Stimulated activated CD4-positive, alpha-beta T cell treated with anti-CD3 and anti-CD28 coated beads, Interleukin-1b, Interleukin-23, amount 100 ng/mL, for 24 hours (primary cell): ENCODE measurements around the gene REP15.
A peak's percentile ranks its signal among the peaks of the same experiment; 100 is the strongest.
"Not testable (repeated sequence)": the region's sequence is repeated elsewhere in the genome, so short reads cannot be mapped to it uniquely, and the experiment has no call there.

Source experiments
- DNase-seq, 4 experiments: peaks; one replicate each; pipeline ENCODE4 v3.0.0-alpha.2; 2020; ENCODE audit warnings: low read depth in 4 of 4, low spot score in 1 of 4

Gene REP15

DNA sequence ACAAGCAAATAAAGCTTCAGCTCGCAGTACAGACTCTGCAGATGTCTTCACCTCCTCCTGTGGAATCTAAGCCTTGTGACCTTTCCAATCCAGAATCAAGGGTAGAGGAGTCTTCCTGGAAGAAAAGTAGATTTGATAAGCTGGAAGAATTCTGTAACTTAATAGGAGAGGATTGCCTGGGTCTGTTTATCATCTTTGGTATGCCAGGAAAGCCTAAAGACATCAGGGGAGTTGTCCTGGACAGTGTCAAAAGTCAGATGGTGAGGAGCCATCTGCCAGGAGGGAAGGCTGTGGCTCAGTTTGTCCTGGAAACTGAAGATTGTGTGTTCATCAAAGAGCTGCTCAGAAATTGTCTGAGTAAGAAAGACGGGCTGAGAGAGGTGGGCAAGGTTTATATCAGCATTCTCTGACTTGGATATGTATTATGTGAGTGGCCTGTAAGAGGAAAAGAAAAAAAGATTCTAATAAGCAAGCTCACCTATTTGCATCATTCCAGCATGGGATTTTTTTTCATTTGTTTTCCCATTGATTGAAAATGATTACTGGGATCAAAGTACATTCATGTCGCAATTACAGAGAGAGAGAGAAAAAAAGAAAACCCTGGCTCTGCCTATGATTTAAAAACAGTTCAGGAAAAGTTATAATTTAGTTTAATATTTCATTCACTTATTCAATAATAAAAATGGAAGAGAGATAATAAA is 767 bp downstream of the REP15 start:
- no peak for DNase-seq

DNA sequence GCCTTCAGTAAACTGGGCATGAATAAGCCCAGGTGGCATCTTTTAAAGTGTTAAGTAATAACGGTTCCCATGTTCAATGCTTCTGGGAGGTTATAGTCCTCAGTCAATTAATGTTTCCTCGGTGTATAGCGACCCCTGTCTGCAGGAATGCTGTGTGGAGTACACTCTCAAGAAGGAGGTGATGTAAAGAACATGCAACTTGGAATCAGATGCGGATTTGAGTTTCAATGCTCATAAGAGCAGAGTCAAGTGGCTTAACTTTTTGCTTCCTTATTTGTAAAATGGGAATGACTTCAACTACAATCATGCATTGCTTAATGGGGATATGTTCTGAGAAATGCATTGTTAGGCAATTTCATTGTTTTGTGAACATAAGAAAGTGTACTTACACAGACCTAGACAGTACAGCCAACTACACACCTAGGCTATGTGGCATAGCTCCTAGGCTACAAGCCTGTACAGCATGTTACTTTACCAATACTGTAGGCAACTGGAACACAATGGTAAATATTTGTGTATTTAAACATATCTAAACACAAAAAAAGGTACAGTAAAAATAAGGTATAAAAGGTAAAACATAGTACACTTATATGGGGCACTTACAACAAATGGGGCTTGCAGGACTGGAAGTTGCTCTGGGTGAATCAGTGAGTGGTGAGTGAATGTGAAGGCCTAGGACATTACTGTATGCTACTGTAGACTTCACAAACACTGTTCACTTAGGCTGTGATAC is 7.6 kb downstream of the REP15 start:
- peak in 3 of 4 experiments; percentile 25 to 51 (median 41) for DNase-seq

DNA sequence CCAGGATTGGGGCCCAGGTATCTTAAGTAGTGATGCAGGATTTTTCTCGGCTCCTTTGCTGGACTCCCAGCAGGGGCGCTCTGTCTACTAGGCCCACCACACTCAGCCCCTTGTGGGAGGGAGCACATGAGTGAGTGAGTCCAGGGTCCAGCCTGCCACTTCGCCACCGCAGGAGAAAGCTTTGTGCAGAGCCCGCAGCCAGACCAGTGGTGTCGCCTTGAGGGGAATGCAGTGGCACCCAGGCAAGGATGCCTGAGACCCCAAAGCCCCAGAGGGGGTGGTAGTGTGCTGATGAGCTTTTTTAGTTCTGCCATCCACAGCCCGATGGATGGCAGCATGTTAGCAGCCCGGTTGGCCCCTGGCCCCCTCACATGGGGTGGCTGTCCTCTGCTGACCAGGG is 9.0 kb downstream of the REP15 start:
- no peak for DNase-seq

DNA sequence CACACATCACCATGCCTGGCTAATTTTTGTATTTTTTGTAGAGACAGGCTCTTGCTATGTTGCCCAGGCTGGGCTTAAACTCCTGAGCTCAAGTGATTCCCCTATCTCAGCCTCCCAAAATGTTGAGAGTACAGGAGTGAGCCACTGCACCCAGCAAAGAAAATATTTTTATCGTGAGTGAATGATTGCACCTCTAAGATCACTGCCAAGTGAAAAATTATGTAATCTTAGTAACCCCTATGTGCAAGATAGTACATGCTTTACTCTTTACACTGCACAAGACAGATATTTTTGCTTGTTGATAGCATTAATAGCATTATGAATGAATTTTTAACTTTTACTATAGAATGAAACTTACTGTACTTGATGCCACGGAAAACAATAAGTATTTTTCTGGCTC is 11.0 kb downstream of the REP15 start:
- DNase-seq, result no peak

DNA sequence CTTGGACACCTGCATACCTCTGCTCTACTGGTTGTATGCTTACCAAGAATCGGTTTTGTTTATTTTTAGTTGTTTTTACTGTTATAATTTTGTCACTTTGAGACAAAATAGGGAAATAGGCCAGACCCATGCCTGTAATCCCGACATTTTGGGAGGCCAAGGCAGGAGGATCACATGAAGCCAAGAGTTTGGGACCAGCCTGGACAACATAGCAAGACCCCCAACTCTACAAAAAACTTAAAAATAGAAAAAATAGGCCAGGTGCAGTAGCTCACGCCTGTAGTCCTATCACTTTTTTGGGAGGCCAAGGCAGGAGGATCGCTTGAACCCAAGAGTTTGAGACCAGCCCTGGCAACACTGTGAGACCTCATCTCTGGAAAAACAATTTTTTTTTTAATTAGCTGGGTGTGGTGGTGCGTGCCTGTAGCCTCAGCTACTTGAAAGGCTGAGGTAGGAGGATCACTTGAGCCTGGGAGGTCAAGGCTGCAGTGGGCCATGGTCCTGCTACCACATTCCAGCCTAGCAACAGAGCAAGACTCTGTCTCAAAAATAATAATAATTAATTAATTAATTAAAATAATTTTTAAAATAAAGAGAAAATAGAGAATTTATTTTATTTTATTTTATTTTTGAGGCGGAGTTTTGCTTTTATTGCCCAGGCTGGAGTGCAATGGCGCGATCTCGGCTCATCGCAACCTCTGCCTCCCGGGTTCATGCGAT is 13.1 kb downstream of the REP15 start:
- no peak for DNase-seq

DNA sequence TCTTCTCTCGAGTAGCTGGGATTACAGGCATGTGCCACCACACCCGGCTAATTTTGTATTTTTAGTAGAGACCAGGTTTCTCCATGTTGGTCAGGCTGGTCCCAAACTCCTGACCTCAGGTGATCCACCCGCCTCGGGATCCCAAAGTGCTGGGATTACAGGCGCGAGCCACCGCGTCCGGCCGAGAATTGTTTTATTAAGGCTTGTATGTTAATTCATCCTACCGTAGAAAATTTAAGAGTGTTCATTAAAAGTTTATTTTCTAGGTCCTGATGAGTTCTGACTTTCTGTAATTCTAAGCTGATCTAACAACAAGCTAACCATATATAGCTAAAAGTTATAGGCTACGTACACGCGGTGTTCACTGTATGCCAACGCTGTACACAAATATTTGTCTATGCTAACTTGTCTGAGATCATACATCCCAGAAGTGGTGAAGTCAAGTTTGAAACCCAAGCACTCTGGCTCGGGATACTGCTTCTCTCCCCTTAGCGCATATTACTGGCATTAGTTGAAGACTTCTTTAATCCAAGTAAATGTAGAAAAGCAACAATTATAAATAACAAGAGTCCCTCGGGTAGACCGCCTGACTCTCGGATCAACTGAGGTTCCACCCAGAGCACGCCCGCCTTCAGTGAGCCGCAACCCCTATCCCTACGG is 13.8 kb downstream of the REP15 start:
- DNase-seq, result no peak

DNA sequence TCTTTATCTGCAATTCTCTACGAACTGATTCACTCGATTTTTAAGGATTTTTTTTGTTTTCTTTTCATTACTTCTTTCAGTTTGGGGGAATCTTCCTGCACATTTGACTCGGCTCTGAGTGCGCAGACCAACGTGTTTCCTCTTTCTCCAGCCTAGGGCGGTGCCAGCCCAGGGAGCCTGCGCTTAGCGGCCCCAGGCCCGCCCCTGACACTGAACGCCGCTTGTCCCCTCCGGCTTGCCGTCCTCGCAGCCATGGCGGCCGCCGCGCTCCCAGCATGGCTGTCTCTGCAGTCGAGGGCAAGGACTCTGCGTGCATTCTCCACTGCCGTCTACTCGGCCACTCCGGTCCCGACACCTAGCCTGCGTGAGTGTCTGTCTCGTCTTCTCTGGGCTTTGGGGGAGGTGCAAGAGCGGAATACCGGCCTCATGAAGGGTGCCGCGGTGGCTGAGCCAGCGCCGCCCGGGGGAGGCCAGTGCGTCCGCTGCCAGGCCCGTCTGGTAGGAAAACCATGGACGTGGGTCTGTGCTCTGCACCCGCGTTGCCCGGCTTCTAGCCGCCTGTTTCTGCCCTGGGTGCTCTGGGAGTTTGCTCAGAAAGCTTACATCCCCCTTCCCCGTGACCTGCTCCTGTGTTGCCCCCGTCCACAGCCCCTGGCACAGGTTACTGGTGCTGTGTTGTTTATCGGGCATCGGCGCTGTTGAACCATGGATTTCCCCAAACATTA is 14.5 kb downstream of the REP15 start, which contains the start of gene MRPS35:
MRPS35 (plus strand) TSS at position 241 of the 725 bp plus-strand sequence; CDS start at position 253, 12 bp downstream.
- peak; percentile 68 to 86 (median 80) for DNase-seq

DNA sequence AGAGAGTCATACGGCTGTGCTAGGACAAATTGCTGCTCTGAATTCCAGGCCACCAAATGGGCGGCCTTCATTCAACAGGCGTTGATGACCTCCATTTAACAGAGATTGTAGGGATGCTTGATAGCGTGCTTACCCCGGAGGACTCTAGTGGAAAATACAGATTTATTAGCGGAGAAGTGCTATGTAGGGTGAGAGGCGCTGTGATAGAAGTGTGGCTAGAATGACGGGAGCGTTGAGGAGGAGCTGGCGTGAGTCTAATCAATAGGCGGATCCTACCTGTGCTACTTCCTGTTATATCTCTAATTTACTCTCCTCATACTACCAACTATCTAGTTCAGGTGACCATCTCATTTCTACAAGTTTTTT is 15.1 kb downstream of the REP15 start:
- DNase-seq, result no peak

DNA sequence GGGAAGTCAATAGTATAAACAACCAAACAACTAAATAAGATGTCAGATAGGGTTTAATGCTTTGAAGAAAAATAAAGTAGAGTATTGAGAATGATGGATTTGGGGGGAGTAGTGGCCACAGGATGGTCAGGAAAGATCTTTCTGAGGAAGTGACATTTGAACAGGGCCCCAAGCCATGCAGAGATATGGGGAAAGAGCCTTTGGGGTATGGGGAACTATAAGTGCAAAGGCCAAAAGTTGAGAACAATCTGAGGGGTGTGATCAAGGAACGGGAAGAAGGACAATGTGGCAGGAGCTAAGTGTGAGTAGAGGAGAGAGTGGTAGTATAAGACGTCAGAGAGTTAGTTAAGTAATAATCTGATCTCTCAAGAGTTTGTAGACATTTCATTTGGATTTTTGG is 15.7 kb downstream of the REP15 start:
- DNase-seq, result no peak

DNA sequence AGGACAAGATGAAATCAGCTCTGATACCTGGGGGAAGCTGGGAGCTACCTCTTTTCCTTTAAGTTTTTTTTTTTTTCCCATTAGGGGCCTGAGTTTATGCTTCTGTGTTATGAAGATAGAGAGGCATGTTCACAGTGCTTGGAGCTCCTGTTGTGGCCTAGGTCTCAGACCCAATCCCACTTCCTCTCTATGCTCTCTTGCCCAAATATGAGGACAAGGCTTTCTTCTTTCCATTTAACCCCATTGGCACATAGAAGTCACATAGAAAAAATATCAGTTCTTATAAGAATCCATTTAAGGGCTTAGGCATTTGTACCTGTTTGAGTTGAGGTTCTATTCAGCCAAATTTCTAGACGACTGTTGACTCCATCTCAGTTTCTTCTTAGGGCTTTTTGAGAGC is 27.0 kb downstream of the REP15 start:
- no peak for DNase-seq

DNA sequence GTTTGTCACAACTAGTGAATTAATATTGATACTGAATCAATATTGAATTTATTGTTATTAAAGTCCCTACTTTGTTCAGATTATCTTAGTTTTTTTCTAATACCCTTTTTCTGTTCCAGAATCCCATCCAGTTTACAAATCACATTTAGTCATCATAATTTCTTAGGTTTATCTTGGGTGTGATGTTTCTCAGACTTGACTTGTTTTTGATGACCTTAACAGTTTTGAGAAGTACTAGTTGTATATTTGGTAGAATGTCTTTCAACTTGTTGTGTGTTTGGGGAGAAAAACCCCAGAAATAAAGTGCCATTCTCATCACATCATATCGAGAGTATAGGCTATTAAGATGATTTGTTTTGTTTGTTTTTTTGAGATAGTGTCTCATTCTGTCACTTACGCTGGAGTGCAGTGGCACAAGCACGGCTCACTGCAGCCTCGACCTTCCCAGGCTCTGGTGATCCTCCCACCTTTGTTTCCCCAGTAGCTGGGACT is 33.9 kb downstream of the REP15 start:
- DNase-seq, result no peak

DNA sequence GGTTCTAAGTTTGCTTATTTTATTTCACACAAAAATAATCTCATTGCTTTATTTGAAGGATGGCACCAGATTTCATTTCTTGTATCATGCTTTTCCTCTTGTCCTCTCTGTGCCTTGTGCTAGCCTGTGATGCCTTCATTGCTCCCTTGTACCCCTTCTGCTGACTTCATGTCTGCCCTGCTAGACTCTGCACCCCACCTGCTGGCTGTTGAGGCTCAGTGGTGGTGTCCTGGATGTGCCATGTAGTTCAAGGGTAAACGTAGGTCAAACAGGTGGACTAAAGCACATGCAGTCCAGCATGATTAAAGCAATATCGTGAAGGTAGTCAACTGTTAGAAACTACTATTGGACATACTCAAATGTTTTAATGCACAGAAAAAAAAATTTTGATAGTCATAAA is 36.0 kb downstream of the REP15 start:
- no peak for DNase-seq

DNA sequence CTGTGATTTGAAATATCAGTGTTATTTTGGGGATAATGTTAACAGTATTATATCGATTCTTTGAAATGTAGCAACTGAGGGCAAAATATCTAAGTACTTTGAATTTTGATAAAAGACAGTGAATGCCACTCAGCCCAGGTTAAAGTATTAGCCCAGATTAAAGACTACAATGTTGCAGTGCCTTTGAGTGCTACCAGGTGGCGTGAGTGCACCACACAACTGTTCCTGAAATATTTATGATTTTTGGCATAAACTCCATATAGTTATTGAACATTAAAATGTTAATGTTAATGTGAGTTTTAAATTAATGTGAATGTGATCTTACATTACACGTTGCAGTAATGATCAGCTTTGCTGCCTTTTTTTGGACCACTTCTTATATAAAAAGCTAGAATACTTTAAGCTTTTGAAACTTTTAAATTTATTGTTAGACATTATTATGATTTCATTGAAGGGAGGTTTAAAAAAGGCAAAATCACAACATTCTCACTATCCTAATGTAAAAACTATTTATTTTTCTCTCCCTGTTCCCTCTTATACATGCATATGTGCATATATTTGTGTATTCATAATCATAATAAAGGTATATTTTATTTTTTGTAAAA is 36.9 kb downstream of the REP15 start:
- DNase-seq, result peak in 1 of 4 experiments; percentile 12

DNA sequence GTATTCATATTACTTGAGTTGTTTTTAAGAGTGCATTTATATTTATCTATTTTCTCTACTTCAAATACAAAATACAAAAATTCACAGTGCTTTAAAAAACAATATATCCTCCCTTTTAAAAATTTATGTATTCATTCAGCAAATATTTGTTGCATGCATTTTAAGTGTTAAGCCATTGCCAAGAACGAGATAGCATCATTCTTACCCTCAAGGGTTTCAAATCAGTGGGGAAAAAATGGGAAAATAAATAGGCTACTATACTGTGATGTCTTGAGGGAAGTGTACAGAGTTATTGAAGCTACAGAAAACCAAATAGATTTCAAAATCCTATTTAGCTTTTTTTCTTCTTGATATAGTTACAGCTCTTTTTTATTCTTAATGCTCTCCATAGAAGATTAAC is 37.5 kb downstream of the REP15 start:
- no peak for DNase-seq

DNA sequence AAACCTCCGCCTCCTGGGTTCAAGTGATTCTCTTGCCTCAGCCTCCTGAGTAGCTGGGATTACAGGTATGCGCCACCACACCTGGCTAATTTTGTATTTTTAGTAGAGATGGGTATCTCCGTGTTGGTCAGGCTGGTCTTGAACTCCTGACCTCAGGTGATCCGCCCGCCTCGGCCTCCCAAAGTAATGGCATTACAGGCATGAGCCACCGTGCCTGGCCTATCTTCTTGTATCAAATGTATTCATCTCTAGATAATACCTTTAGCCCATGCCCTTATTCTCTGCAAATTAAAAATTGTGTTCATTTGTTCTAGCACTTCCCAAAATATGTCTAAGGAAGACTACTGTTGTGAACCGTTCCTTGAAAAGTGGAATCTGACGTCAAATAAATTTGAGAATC is 38.1 kb downstream of the REP15 start:
- DNase-seq, result not testable (repeated sequence)

DNA sequence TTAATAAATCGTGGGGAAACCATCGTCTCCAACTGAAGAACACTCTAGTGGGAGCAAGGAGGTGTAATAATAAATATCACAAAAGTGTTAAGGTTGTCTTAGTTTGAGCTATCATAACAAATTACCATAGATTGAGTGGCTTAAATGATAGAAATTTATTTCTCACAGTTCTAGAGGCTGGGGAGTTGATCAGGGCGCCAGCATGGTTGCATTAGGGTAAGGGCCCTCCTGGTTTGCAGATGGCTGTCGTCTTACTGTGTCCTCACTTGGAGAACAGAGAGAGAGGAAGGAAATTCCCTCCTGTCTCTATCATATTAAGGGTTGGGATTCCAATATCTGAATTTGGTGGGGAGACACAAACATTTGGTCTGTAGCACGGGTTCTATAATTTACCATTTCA is 47.4 kb downstream of the REP15 start:
- no peak for DNase-seq

DNA sequence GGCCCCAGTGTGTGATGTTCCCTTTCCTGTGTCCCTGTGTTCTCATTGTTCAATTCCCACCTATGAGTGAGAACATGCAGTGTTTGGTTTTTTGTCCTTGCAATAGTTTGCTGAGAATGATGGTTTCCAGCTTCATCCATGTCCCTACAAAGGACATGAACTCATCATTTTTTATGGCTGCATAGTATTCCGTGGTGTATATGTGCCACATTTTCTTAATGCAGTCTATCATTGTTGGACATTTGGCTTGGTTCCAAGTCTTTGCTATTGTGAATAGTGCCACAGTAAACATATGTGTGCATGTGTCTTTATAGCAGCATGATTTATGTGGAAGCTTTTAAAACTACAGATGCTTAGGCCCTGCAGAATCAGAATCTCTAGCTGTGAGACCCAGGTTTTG is 49.5 kb downstream of the REP15 start:
- DNase-seq, result not testable (repeated sequence)
